Measurements from ENCODE around the gene PCSK2. TPM values are rescaled to one million over a fixed set of nuclear protein-coding genes. Genes with fewer than 3 reads are reported as not detected.

Gene PCSK2
- total RNA-seq, 6 experiments from 2014 or later, result not detected

- Mint-ChIP-seq H3K27ac (no peak overlapping the region), H3K36me3 (ENCODE audit: low read depth) (no peaks in the 10 kb centered on the region), H3K9me3 (no peaks in the 10 kb centered on the region), H3K27me3 (ENCODE audit: insufficient read depth) (no peaks in the 10 kb centered on the region), H3K4me3 (no peak overlapping the region), H3K4me1 (ENCODE audit: low read depth) (no peaks in the 10 kb centered on the region)
- DNase-seq, result no peak
- no peak for TF ChIP-seq CTCF (IDR thresholded peaks at IDR 0.05)
Observed at GRCh38 chr20:17372806-17373440, 146.1 kb downstream of the PCSK2 start.

GRCh38 chr20:17374086-17374485 lies 147.2 kb downstream of the PCSK2 start:
- Mint-ChIP-seq H3K9me3 (peaks cover 5% of the 10 kb centered on the region; the same call in 1 of the 2 replicates), H3K36me3 (ENCODE audit: low read depth) (no peaks in the 10 kb centered on the region), H3K27me3 (ENCODE audit: insufficient read depth) (no peaks in the 10 kb centered on the region), H3K4me3 (no peak overlapping the region), H3K27ac (no peak overlapping the region), H3K4me1 (ENCODE audit: low read depth) (no peaks in the 10 kb centered on the region)
- no peak for DNase-seq
- TF ChIP-seq CTCF (IDR thresholded peaks at IDR 0.05), result no peak

GRCh38 chr20:17376031-17376430 lies 149.2 kb downstream of the PCSK2 start:
- no peak for TF ChIP-seq CTCF (IDR thresholded peaks at IDR 0.05)
- Mint-ChIP-seq H3K9me3 (peaks cover 9% of the 10 kb centered on the region), H3K36me3 (ENCODE audit: low read depth) (no peaks in the 10 kb centered on the region), H3K27me3 (ENCODE audit: insufficient read depth) (no peaks in the 10 kb centered on the region), H3K4me1 (ENCODE audit: low read depth) (no peaks in the 10 kb centered on the region), H3K4me3 (no peak overlapping the region), H3K27ac (no peak overlapping the region)
- DNase-seq, result no peak

- no peak overlapping the region for H3K4me3 Mint-ChIP-seq
- peaks cover 9% of the 10 kb centered on the region for H3K9me3 Mint-ChIP-seq
- TF ChIP-seq CTCF (IDR thresholded peaks at IDR 0.05), result no peak
- no peak for DNase-seq
- H3K27me3 Mint-ChIP-seq (ENCODE audit: insufficient read depth), result no peaks in the 10 kb centered on the region
- H3K36me3 Mint-ChIP-seq (ENCODE audit: low read depth), result no peaks in the 10 kb centered on the region
- H3K4me1 Mint-ChIP-seq (ENCODE audit: low read depth), result no peaks in the 10 kb centered on the region
- H3K27ac Mint-ChIP-seq, result no peak overlapping the region
Observed at GRCh38 chr20:17377231-17377630, 150.4 kb downstream of the PCSK2 start.

- no peak overlapping the region for H3K27ac Mint-ChIP-seq
- TF ChIP-seq CTCF (IDR thresholded peaks at IDR 0.05), result no peak
- no peak overlapping the region for H3K4me3 Mint-ChIP-seq
- H3K4me1 Mint-ChIP-seq (ENCODE audit: low read depth), result no peaks in the 10 kb centered on the region
- DNase-seq, result no peak
- H3K27me3 Mint-ChIP-seq (ENCODE audit: insufficient read depth), result no peaks in the 10 kb centered on the region
- H3K36me3 Mint-ChIP-seq (ENCODE audit: low read depth), result no peaks in the 10 kb centered on the region
- H3K9me3 Mint-ChIP-seq, result peaks cover 9% of the 10 kb centered on the region
Observed at GRCh38 chr20:17379651-17380050, 152.8 kb downstream of the PCSK2 start.

Data from HFFc6 (cell line).